Middle frontal gyrus (tissue), 1 donor: ENCODE data around the gene AGXT.
A peak's percentile ranks its signal among the peaks of the same experiment; 100 is the strongest.

Experiments used
- DNase-seq: peaks from one replicate; pipeline ENCODE4 v3.0.0-alpha.2; 2015; ENCODE audit warnings: low spot score; ENCODE audit errors: extremely low spot score

Gene AGXT

GRCh38 chr2:240914645-240915525, 46.3 kb downstream of the AGXT start:
- no peak for DNase-seq

GRCh38 chr2:240915526-240916341, 47.1 kb downstream of the AGXT start:
- no peak for DNase-seq

DNA sequence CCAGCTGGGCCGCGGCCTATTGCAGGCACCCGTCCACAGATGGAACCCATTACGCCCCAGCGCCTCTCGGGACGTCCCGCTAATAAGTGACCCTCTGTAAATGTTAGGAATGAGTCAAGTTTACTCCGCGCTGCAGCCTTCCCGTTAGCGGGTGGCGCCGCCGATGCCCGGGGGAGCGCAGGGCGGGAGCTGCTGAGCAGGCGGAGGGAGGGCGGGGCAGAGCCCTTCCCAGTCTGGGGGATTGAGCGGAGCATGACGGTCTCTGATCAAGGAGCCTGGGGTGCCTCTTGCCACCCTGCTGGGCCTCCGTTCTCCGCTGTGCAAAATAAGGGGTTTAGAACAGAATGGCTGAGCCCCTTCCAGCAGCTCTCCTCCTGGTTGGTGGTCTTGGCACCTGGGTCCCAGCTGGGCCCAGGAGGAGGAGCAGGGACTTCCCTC, 48.0 kb downstream of the AGXT start:
- no peak for DNase-seq

- no peak for DNase-seq
Observed at GRCh38 chr2:240917009-240917683, 48.5 kb downstream of the AGXT start.

DNA sequence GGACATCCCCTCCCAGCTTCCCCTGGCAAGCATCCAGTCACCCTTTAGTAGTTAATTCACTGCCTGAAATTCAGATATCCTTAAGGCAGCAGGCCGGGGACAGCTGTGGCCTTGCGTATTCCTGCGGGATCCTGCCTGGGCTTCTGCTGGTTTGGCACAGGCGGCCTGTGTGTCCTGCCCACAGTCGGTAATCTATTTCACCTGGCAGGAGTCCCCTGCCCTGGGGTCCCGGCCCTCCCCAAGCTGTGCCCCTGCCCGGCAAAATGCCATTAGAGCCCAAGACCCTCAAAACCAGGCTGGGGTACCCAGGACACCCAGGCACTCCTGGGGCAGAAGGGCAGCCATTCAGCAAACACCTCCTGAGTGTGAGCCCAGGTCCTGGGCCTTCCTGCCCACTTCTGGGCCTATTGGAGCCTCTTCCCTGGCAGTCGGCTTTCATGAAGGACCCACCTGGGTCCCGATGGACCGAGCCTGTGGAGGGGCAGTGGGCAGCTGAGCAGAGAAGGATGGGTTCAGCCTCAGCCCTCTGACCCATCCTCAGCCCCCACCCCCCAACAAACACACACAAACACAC, 49.1 kb downstream of the AGXT start:
- no peak for DNase-seq

DNA sequence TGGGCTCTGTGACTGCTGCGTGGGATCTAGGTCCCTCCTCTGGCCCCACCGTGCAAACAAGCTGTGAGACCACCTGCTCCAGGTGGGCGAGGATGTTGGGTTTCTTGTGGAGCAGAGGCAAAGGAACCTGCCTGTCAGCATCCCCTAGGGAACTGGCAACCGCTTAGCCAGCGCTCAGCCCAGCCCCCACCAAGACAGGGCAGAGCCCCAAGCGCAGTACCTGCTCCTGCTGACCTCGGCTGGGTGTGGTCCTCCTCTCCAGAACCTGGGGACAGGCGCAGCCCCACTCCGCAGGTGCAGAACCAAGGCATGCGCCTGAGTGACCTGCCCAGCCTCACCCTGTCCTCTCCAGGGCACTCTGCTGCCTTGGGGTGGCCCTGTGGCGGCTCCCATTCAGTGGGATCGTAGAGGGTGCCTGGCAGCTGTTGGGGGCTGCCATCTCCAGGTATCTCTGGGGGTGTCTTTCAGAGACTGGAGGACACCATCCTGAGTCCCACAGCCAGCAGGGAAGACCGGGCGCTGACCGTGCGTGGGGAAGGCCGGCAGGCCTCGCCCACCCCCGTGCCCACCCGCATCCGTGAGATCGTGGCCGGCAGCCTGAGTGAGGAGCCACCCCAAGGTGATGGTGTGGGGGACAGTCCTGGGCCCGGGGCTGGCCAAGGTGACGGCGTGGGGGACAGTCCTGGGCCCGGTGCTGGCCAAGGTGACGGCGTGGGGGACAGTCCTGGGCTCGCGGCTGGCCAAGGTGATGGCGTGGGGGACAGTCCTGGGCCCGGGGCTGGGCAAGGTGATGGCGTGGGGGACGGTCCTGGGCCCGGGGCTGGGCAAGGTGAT, 49.9 kb downstream of the AGXT start:
- DNase-seq: no peak

DNA sequence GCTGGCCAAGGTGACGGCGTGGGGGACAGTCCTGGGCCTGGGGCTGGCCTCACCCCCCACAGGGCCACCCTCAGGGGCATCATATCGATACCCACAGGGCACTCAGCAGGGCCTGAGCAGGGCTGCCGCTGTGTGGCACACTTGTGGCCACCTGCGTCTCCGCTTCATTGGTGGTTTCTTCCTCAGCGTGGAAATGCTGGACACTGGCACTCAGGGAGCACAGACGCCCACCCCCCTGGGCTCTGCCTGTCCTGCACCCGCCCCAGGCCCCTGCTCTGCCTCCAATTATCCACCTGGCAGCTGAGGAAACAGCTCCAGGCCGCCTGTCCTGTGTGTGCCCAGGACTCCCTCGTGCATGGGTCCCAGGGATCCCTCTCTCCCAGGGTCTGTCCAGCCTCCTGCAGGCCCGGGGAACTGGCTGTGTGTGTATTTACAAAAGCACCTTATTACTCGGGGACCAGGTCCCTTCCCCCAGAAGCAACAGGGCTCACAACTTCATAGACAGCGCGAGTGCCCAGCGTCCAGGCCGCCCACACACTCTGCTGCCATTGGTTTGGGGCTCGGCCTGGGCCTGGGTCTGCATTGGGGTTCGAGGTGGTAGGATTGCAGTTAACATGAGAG, 50.6 kb downstream of the AGXT start:
- no peak for DNase-seq

GRCh38 chr2:240919786-240920782, 51.5 kb downstream of the AGXT start:
- DNase-seq: no peak

GRCh38 chr2:240920783-240921231, 52.2 kb downstream of the AGXT start:
- DNase-seq: no peak

DNA sequence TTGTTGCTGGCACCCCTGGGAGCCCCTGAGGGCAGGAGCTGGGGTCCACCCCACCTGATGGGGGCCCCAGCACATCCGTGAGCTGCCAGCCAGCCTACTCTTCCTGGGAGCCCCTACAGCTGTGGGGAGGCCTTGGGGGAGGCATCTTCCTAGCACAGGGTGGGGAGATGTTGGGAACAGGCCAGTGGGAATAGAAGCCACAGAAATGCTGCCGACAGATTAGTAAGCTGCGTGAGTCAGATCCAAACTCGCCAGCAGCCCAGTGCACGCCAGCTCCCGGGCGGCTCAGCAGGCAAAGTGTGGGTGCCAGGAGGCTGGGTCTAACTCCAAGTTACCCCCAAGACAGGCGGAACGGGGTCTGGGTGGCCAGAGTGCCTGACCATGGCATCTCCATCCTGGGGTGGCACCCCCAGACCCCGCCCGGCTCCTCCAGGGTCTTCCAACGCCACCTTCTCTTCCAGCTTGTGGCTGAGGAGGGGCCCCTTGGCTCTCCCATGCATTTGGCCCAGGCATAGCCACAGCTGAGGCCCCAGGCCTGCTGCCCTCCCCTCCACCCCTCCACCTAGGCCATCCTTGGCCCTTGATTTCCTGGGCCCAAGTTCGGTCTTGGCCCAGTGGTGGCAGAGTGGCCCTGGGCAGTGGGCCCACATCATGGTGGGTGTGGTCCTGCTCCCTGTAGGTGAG, 52.8 kb downstream of the AGXT start:
- DNase-seq: peak; percentile 11

- no peak for DNase-seq
Observed at GRCh38 chr2:240921995-240922244, 53.3 kb downstream of the AGXT start.

GRCh38 chr2:240922245-240922981, 53.8 kb downstream of the AGXT start:
- no peak for DNase-seq

DNA sequence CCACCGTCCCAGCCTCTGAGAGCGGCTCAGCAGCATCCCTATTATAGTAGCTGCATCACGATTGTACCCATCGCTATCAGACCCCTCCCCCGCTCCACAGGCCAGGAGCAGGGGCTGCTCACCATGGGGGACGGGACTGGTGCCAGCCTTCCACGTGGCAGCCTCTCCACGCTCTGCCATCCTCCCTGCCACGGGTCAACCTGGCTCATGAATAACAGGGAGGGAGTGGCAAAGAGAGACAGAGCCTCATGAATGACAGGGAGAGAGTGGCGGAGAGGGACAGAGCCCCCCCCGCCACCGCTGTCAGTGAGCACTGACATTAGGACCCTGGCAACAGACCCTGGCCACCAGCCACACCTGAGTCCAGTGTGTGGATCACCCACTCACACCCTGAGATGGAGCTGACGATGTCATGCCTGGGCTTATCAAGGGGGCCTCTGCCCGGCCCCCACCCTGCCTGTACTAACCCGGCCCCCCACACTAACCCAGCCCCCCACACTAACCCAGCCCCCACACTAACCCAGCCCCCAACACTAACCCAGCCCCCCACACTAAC, 54.4 kb downstream of the AGXT start:
- no peak for DNase-seq

GRCh38 chr2:240925191-240925567, 56.6 kb downstream of the AGXT start:
- DNase-seq: no peak

- no peak for DNase-seq
Observed at GRCh38 chr2:240925568-240926515, 57.2 kb downstream of the AGXT start.
